HG03469 (cell line): ENCODE results near the gene PSIP1.
A peak's percentile ranks its signal among the peaks of the same experiment; 100 is the strongest.
"Not testable (repeated sequence)": the region's sequence is repeated elsewhere in the genome, so short reads cannot be mapped to it uniquely, and the experiment has no call there.

Experiments
- ATAC-seq: cut with Tn5 transposase; IDR thresholded peaks from one replicate; pipeline ENCODE4 v1.9.1; 2021; ENCODE audit warnings: mild to moderate bottlenecking, moderate library complexity, moderate number of reproducible peaks; ENCODE audit not compliant: unreplicated experiment

The PSIP1 gene

DNA sequence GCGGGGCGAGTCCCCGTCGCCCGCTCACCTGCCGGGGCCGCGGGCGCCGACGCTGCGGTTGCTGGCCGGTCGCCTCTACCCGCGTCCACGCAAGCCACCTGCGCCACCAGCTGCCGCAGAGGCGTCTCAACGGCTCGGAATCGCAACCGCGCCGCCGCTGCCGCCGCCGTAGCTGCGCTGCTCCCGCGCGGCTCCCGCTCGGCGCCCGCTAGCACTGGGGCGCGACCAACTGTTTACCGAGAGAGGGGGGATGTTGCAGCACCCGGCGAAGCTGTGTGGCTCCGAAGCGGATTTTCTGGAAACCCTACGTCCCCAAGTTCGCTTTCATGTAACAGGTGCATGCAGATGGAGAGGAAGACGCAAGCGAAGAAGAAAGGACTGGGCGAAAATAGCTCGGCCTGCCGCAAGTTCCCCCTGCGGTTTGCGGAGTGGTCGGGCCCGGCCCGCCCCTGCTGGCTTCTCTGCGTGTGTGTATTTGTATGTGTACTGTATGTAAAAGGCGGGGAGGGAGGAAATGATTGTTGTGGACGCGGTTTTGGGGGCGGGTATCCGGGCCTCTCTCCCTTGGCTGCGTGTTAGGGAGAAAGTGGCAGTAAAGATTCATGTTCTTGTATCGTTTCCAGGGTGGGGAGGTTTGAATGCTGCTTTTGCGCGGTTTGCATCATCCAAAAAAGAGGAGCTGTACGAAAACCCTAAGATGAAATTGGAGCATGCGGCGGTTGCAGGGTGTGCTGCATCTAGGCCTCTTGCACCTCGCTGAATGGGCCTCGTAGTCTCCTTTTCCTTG is at the start of gene PSIP1:
Gene PSIP1 (minus strand): TSS at position 182 of the 787 bp plus-strand sequence. CDS start 782 bp downstream, outside the sequence.
- ATAC-seq = peak; percentile 59

DNA sequence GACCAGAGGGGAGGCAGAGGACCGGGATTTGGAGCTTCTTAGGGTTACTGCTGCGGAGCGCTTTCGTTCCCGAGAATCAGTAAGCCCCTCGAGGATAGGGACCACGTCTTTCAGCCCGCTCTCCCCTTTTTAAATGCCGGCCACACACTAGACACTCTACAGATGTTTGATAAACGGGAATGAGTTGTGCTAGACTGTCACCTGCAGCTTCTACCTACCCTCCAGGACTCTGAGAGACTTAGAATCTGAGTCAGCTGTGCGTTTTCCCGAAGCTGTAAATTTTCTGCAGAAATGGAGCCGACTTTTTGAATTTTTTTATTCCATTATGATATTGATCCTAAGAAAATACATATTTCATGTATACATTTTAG is 42.7 kb upstream of the PSIP1 start:
- ATAC-seq = peak; percentile 13

DNA sequence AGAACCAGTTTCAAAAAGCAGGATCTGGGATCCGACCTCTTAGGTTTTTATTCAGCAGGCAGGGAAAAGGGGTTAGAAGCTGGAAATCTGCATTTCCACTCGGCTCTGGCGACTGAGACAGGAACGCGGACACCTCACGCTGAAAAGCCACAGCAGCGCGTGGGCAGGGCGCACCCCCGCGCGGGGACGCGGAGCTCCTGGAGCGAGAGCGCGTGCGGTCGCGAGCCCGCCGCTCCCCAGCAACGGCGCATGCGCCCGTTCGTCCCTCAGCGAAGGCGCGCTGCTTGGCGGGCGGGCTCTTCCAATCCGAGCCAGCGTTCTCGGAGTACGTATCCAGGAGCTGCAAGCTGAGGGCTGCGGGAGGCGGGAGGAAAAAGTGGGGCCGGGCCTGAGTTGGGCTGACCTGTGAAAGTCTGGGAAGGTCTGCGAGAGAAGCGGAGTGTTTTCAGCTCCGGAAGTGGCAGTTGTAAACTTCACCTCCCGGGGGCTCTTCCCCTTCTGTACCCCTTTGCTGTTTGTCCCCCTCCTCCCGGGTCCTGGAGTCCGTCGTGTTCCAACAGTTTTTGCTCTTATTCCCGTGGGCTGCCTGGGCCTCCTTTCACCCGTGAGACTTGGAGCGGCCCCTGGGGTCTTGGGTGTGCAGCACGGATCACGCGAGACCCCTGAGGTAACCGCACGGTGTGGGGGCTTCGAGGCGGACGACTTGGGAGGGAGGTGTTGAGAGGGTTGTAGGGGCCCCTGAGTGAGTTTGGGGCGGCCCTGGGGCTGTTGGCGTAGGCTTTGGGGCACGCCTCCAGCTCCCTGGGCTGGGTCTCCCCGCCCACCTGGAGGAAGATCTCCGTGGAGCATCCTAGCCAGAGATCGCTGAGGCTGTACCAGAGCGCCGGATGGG is 42.1 kb upstream of the PSIP1 start, which contains the start of gene CCDC171:
Gene CCDC171 (plus strand): TSS at position 408 of the 892 bp plus-strand sequence. CDS start 11,046 bp downstream, outside the sequence.
- peak; percentile 71 for ATAC-seq

DNA sequence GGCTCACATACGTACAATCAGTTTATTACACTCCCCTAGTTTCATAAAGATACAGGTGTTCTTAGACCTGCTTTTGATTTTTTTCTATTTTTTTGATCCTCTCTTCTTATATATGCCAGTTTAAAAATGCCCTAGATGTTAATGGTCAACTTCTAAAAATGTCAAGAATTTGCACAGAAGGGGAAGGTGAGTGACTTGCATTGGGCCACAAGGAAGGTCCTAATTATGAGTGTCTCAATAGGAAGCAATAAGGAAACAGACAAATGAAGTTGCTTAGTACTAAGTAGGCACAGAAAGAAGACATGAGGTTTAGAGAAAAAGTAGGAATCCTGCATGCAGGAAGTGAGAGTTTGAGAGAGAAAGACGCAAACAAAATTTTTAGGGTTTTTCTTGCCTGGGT is 38.8 kb upstream of the PSIP1 start:
- no peak for ATAC-seq

DNA sequence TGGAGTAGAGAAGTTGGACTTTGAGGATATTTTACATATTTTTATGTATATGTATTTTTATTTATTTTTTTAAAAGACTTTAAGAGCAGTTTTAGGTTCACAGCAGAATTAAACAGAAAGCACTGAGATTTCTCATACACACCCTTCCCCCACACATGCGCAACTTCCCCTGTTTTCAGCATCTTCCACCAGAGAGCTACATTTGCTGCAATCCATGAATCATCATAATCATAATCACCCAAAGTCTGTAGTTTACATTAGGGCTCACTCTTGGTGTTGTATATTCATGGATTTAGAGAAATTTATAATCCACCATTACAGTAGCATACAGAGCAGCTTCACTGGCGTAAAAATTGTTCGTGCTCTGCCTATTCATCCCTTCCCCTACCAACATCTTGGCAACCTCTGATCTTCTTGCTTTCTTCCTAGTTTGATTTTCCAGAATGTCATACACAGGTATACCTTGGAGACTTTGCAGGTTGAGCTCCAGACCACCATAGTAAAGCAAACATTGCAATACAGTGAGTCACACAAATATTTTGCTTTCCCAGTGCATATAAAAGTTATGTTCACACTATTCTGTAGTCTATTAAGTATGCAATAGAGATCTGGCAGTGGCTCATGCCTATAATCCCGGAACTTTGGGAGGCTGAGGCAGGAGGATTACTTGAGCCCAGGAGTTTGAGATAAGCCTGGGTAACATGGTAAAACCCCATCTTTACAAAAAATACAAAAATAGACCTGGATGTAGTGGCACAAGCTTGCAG is 32.5 kb upstream of the PSIP1 start:
- no peak for ATAC-seq

DNA sequence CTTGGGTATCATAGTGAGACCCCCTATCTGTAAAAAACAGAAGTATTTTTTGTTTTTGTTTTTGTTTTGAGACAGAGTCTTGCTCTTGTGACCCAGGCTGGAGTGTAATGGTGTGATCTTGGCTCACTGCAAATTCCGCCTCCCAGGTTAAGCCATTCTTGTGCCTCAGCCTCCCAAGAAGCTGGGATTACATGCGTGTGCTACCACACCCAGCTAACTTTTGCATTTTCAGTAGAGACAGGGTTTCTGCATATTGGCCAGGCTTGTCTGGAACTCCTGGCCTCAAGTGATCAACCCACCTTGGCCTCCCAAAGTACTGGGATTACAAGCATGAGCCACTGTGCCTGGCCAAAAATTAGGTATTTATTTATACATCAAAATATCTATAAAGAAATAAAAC is 31.9 kb upstream of the PSIP1 start:
- no peak for ATAC-seq

DNA sequence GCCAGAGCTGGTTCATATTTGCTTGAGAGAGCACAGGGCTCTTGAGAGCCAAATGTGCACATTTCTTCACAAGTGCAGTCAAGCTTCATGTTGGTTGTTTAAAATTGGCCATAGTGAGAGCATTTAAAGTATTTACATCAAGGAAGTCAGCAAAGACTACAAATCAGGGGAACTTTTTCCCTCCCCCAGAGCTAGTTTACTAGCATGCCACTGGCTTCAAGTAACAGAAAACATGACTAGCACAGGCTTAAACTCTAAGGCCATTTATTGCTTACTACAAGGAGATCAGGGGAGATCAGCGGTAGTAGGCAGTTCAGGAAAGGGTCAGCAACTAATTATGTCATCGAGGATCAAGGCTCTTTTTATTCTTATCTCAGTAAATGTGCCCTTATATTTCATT is 31.1 kb upstream of the PSIP1 start:
- ATAC-seq = no peak

DNA sequence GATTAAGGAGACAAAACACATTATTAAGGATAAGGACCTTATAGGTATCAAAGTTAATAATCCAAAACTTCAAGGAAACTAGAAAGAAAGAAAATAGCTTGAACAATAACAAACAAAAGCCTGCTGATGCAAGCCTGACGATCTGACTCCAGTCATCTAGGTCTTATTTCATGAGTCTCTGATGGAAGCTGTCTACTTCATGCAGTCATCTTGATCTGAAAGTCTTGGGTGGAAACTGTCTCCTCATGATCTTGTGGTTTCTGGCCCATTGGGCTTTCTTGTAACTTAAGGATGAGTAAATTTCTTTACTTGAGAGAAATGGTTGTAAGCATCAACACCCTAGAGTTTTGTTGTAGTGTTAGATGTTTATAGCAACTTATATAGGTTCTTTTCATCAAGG is 20.6 kb upstream of the PSIP1 start:
- peak; percentile 44 for ATAC-seq

DNA sequence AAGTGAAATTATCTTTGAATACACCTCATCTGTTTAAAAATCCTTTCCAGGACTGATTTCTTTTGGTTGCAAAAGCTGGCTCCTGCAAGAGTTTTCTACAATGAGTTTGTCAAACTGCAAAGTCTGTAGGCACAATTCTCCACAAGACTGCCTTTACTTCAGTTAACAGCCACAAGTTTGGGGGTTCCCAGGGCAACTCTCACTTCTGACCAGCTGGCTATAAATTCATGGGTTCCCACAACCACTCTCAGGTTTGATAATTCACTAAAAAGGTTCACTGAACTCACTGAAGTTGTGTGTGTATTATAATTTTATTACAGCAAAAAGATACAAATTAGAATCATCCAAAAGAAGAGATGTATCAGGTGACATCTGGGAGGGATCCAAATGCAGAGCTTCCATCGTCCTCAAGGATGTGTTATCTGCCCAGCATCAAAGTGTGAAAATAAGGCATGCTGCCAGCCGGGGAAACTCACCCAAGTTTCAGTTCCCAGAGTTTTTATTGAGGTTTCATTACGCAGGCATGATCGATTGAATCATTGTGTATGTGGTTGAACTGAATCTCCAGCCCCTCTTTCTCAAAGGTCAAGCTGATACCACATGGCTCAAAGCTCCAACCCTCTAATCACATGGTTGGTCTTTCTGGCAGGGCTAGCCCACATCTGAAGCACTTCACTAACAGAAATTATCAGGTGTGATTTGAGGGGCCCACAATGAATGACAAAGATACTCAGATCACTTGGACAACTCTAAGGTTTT is 19.0 kb upstream of the PSIP1 start:
- ATAC-seq = peak; percentile 76

DNA sequence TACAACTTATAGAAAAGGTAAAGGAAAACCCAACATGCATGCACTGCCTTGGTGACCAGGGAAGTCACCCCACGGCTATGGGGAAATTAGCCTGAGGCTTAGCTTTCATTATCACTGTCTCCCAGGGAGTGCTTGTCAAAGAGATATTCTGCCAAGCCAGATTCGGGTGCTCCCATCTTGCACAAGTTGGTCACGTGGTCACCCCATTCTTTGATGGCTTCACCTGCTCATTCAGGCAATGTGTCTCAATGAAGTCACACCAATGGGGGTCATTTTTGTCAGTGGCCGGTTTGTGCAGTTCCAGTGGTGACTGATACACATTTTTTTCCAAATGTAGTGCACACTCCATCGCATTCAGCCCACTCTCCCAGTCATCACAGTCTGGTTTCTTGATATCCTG is 16.3 kb upstream of the PSIP1 start:
- ATAC-seq = not testable (repeated sequence)

DNA sequence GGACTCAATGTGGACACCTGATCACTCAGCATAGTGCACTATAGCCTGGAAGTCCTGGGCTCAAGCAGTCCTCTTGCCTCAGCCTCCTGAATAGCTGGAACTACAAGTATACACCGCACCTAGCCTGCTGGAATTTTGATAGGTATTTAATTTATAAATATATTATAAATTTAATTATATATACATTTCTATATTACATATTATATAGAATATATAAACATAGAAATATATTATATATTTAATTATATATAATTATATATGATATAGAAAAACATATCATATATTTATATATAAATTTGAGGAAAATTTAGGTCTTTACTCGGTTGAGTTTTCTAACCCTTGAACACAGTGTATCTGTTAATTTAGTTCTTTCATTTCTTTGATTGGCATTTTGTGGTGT is 15.2 kb upstream of the PSIP1 start:
- ATAC-seq = no peak

DNA sequence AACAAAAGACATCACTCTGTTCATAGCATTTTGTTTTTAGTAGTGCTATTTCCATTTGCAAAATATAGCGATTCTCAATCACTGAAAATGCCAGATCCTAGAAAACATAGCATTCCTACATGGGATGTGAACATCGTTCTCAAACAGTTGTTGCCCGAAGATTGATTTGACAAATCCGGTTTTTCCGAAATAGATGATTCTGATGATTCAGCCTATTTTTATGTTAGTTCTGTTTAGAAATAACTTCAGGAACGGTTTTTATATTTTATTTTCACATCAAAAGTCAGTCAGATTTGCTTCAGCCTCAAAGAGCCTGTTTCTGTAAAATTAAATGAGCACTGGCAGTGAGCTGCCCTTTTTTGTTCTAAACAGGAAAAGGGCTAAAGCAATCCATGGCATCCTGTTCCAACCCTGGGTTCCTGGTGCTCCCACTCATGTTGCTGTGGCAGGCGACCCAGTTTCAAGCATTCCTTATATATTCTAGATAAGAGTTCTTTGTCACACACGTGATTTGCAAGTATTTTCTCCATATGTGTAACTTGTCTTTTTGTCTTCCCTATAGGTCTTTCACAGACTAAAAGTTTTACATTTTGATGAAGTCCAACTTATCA is 14.2 kb upstream of the PSIP1 start:
- ATAC-seq = no peak

DNA sequence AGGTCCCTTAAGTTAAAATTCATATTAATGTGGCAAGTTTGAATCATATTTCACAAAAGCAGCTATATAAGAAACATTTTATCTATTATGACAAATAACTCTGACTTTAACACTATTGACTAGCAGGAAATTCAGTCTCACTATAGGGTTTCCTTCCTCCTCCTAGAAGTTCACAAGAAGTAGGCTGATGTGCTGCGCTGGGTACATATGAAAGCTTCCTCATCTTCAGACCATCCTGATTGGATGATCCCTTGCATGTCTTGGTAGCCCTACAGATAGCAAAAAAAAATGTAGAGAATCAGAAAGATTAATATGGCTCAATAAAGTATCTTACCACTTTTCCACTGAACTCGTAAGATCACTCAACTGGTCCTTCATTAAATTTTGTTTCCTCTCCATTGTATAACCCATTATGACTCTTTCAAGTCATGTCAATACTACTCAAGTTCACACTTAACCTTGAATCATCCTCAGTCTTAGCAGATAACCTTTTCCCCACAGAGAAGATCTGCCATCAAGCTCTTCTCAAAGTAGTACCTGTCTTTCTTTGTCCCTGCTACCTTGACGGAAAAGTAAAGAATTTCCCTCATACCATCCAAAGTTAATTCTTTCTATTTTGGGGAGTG is 11.5 kb upstream of the PSIP1 start:
- no peak for ATAC-seq

DNA sequence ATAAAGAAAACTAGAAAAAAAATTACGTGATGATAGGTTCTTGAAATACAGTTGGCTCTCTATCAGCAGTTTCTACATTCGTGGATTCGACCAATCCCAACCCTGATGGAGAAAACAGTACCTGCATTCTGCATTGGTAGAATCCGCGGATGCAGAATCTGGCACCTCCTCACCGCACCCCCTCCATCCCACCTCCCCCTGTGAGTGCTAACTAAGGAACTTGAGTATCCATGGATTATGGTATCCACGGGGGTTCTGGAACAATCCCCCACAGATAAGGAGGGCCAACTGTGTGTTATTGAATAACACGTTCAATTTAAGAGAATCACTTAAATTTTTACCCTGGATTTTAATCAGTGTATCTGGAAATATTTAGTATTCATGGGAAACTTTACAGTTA is 10.5 kb upstream of the PSIP1 start:
- no peak for ATAC-seq

DNA sequence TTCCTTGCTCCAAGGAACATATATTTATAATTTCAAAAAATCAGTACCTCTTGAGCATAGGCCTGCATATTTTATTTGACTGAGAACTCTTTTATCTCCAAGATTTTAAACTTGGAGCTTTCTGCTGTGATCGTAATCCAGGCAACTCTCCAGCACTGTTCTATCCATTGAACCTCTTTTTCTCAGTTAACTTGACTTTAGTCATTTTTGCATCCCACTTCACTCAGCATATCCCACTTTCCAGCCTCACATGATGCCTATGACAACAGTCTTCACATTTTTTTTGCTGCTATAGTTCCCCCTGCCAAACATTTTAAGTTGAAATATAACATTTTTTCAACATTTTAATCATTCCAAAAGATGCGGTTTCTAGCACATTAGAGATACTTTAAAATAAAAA is 9.1 kb upstream of the PSIP1 start:
- no peak for ATAC-seq

DNA sequence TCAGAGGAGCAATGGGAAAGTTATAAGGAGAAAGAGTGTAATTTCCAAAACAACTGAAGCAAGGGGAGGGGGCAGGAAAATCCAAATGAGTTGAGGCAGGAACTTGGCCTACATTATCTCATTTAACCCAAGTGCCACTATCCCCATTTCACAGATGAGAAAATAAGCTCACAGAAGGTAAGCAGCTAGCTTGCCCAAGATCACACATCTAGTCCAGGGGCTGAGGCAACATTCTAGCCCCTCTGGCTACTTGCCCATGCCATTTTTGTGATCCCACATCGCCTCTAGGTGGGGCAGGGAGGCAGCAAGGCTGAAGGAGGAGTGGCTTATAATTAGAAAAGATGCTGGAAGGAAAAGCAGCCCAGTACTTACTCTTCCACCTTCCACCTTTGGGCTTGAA is 2.6 kb upstream of the PSIP1 start:
- ATAC-seq = no peak

DNA sequence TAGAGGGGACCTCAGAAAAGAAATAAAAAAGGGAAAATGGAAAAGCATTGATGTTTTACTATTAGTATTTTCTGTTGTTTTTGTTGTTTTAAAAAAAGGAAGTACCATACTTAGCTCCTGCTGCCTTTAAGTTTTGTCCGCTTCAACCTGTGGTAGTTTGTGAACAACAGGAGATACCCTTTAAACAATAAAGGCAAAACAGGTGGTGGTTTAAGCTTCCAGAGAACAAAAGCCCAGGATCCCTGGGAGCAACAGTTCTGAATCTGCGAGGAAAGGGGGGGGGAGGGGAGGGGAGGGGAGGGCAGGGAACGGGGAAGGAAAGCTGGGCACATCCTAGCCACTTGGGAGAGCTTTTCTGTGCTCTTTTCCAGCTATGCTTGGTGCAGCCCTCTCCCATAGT is 2.1 kb upstream of the PSIP1 start:
- no peak for ATAC-seq

DNA sequence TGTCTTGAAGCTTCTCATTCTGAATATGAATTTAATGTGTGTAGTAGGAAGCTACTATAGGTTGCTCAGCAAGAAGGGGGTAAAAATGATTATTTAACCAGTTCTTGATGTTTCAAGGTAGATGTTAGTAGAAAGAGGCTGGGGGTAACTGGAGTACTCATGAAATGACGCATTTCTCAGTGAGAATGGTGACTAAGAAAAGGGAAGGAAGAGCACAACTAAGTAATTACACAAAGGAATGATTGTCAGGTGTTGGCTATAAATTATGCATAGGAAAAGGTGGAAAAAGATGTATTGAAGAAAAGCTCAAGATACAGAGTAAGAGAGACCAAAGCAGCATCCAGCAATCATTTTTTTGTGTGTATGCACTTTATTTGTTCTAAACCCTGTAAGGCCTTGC is 1.4 kb upstream of the PSIP1 start:
- no peak for ATAC-seq

DNA sequence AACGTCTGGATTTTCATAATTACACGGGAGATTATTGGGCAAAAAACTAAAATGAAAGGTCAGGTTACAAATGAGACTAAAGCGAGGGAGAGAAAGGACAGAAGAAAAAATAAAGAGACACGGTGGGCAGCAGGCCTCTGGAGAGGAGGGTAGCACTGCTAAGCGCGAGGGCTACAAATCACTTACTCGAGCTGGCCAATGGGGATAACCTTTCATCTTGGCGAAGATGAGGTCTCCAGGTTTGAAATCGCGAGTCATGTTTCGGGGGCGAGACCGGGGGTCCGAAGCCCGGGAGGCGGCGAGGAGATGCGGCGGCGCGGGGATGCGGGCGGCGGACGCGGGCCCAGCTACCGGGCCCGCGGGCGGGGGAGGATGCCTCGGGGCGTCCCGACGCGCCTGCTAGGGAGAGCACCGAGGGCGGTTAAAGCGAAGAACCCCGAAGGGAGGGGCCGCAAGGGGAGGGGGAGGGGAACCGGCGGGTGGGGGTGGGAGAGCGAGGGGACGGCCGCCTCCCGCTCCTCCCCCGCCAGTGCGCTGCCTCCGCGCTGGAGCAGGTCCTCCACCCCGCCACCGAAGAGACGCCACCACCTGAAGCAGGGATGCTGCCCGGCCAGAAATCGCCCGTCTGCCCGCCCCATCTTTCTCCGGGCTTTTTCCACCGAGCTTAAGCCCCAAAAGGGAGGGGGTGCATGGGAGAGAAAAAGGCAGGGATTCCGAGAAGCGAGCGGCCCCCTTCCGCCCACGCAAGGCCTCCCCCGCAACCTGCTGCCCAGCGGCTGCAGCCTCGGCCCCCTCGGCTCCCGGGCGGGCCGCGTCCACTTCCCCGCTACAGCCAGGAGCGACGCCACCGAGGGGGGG is 610 bp downstream of the PSIP1 start:
- peak; percentile 23 for ATAC-seq
